Activated T-helper 1 cell treated with Interleukin-2 at 50 U/mL for 16 hours (primary cell): ENCODE measurements around the gene IKZF3.
"Not testable (repeated sequence)": the region's sequence is repeated elsewhere in the genome, so short reads cannot be mapped to it uniquely, and the experiment has no call there.

Source experiments
- DNase-seq: peaks from one replicate; pipeline ENCODE4 v3.0.0-alpha.2; 2020; ENCODE audit warnings: low read depth

IKZF3 gene

GRCh38 chr17:39863918-39864746, at the start of gene IKZF3:
IKZF3 (minus strand) TSS chr17:39864312; CDS start chr17:39864126, 186 bp downstream.
- peak; percentile 67 for DNase-seq

GRCh38 chr17:39908789-39909352, 44.8 kb upstream of the IKZF3 start:
- DNase-seq: no peak

DNA sequence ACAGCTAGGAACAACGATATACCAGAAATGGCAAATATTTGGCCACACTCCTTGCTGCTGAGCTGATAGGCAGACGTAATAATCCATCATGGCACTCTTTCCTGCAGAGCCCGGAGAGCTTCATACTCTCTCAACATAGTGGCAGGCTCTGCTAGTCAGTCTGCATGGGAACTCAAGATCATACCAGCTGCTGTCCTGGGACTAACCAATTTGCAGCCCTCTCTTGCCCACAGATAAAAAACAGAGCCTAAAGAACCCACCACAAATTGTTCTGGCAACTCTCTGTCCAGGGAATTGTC, 40.8 kb upstream of the IKZF3 start:
- DNase-seq: no peak

- DNase-seq: no peak
Observed at GRCh38 chr17:39903158-39903884, 39.2 kb upstream of the IKZF3 start.

DNA sequence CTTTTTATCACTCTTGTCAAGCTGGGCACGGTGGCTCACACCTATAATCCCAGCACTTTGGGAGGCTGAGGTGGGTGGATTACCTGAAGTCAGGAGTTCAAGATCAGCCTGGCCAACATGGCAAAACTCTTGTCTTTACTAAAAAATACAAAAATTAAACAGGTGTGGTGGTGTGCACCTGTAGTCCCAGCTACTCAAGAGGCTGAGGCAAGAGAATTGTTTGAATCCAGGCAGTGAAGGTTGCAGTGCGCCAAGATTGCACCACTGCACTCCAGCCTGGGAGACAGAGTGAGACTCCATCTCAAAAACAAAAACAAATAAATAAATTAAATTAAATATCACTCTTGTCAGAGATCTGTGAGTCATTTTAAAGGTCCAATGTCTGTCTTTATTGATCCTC, 37.9 kb upstream of the IKZF3 start:
- DNase-seq: not testable (repeated sequence)

GRCh38 chr17:39899215-39899614, 35.1 kb upstream of the IKZF3 start:
- DNase-seq: no peak

- no peak for DNase-seq
Observed at GRCh38 chr17:39898088-39898487, 34.0 kb upstream of the IKZF3 start.

- DNase-seq: no peak
Observed at GRCh38 chr17:39894681-39895376, 30.7 kb upstream of the IKZF3 start.

DNA sequence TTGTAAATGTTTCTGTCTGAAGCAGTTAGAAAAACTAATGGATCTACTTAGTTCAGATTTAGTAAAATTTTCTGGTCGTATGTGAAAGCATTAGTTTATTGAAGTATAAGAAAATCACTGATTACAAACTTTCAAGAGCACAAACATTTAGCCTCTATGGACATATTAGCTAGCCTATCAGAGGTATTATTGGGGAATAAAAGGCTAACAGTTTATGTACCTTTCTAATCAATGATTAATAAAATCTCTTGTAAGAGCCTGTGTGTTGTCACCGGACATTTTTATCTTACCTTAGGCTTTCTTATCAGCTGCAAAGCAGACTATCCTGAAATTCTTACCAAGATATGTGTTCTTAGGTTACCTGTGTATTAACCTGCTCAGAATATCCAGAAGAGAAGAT, 25.1 kb upstream of the IKZF3 start:
- no peak for DNase-seq

- no peak for DNase-seq
Observed at GRCh38 chr17:39887078-39887477, 23.0 kb upstream of the IKZF3 start.

DNA sequence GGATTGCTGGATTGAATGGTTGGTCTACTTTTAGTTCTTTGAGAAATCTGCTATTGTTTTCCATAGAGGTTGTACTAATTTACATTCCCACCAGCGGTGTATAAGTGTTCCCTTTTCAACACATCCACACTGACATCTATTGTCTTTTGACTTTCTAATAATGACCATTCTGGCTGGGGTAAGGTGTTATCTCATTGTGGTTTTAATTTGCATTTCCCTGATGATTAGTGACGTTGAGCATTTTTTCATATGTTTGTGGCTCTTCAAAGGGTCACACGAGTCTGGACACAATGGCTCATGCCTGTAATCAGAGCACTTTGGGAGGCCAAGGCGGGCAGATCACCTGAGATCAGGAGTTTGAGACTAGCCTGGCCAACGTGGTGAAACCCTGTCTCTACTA, 22.0 kb upstream of the IKZF3 start:
- DNase-seq: not testable (repeated sequence)

GRCh38 chr17:39872751-39873150, 8.6 kb upstream of the IKZF3 start:
- no peak for DNase-seq

- DNase-seq: no peak
Observed at GRCh38 chr17:39871801-39872200, 7.7 kb upstream of the IKZF3 start.

- DNase-seq: no peak
Observed at GRCh38 chr17:39870776-39871175, 6.7 kb upstream of the IKZF3 start.

GRCh38 chr17:39868554-39868942, 4.4 kb upstream of the IKZF3 start:
- DNase-seq: no peak

DNA sequence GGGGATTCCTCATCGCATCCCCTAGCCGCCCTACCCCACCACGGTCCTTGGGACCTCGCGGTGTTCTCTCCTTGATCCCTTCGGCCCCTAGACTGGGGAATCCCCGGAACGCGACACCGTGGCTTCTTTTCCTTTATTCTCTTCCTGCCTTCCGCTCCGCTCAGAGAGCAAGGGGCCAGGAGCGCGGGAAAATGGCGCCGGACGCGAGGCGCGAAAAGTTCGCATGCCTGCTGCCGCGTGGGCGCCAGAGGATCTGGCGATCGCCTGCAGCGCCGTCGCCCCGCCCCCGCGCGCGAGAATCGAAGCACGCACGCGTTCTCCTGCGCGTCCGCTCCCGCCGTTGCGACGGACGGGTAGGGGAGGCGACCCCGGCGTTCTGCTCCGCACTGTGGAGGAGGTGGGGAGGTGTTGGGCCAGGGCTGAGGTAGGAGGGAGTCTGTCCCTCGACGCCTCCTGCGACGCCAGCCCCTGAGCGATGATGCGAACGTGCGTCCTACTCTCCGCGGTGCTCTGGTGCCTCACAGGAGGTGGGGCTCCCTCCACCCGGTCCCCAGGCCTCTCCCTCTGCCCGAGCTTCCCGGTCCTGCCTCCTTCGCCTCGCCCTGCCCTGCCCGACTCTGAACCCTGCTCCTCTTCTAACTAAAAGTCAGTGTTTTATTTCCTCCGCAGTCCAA, 3.9 kb upstream of the IKZF3 start, which contains the start of gene ZPBP2:
Gene ZPBP2, plus strand, starts transcription at position 323 of the 674 bp plus-strand sequence. Its CDS starts 153 bp downstream, at position 476.
- peak; percentile 48 for DNase-seq

DNA sequence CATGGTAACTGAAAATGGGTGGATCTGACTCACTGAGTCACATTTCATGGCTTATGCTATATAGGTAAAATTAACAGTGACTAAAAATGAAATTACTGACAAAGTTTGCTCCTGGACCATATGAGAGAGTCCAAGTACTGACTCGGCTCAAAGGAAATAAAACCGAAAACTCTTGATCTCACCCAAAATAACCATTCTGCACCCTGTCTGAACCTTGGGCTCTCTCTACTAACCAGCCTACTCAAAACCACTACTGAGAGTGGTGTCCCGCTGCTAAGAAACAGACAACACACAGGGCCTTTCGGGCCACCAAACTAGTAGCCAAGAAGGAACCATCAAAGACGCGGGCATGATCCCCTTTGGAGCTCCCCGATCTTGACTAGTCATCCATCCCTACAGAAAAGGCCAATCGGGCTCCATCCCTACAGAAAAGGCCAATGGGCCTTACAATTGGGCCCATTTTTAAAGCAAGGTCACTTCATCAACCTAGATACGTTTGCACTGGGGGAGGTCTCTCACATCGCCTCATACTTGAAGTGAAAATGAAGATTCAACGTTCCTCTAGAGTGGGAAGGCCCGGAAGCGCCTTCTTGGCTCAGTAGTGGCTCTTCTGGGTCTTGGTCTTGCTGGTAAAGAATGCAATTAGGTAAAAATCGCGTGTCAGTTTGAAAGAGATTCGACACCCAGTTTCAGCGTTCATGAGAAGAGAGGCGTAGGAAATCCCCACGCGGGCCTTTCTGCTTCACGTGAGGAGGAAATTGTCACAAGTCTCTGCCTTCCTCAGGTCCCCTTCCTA, 3.2 kb upstream of the IKZF3 start:
- DNase-seq: peak; percentile 9

- DNase-seq: no peak
Observed at GRCh38 chr17:39866013-39866730, 2.1 kb upstream of the IKZF3 start.

GRCh38 chr17:39863244-39863917, 731 bp downstream of the IKZF3 start:
- DNase-seq: no peak

DNA sequence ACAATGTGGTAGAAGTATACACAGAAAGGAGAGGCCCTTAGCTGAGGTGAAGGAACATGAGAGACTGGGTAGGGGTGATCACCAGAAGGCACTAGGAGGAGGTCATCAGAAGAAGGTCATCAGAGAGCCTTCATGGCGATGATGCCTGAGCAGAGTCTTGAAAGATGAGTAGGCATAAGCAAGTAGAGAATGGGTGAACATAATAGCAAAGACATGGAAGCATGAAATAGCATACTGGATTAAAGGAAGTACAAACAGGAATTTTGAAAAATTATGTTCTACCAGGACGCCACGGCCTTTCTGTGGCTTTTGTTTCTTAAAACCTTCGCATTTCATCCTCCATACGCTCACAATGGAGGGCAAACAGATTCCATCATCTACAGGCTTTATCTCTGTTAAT, 2.9 kb downstream of the IKZF3 start:
- no peak for DNase-seq
